Amniotic stem cell (primary cell): ENCODE data around the gene UNC79.

ENCODE experiments used
- DNase-seq: peaks from one replicate; lab custom pipeline; 2025; lab: John Stamatoyannopoulos, UW

UNC79 gene

GRCh38 chr14:93727917-93728650, 297.3 kb downstream of the UNC79 start:
- DNase-seq = no peak

- no peak for DNase-seq
Measured at GRCh38 chr14:93728651-93729016, 297.9 kb downstream of the UNC79 start.

DNA sequence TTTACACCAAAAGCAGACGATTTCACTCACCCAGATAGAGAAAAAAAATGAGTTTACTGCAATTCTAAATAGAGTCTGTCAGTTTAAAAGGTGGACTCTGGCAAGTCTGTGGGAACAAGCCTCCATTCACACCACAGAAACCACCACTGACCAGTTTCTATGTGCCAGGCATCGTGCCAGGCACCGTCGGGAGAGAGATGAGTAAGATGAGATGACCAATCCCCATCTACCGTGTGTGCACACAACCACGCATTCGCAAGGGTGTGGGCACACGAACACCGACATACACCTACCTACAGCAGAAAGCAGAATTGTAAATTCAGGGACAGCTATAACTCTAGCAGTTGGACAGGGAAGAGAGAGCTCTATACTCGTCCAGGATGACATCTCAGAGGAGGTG, 299.3 kb downstream of the UNC79 start:
- no peak for DNase-seq

- DNase-seq = no peak
Measured at GRCh38 chr14:93731753-93732152, 301.0 kb downstream of the UNC79 start.

DNA sequence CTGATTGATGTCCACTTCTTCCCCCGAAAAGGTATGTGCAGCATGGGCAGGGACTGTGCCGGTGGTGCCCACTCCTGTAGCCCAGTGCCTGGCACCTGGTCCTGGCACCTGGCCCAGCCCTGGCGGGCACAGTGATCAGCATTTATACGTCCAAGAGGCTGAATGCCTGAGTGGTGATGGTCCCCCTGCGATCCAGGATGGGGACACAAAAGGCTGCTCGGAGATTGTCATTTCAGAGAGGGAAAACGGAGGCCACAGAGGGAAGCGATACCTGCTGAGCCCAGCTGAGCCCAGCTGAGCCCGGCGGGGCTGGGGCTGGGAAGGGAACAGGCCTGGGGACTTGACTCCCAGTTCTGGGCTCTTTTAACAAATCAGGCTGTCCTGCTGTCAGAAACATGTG, 301.8 kb downstream of the UNC79 start:
- DNase-seq = no peak

DNA sequence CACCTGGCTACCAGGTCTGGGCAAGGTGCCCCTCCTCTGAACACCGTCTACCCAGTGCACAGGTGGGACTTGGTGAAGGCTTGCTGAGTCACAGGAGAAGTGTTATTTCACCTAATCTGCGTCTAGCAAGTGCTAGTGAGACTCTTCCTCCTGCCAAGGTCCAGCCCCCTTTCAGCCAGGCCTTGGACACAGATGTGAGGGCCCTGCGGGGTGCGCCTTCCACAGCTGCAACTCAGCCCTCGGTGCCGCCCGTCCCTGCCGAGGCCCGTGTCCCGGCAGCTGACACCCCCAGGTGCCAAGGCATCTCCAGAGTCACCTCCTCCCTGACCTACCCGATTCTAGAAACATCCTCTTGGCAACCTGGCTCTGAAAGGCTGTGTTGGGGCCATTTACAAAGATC, 302.5 kb downstream of the UNC79 start:
- DNase-seq = no peak

DNA sequence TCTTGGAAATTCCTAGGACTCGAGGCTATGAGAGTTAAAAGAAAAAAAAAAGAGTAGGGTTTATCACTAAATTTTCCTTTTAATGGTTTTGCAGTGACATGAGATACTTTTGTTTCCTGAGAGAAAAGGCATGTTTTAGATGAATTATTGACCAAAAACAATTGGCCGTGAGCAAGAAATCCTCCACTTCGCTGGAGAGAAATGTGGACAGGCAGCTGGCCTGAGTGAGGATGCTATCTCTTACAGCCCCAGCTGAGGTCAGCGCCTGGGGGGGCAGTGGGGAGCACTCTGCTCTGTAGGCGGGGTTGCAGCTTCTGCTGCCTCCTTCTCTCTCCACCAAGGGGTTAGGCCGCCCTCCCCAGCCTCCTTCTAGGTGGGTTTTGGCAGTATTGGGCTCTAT, 302.9 kb downstream of the UNC79 start:
- no peak for DNase-seq

DNA sequence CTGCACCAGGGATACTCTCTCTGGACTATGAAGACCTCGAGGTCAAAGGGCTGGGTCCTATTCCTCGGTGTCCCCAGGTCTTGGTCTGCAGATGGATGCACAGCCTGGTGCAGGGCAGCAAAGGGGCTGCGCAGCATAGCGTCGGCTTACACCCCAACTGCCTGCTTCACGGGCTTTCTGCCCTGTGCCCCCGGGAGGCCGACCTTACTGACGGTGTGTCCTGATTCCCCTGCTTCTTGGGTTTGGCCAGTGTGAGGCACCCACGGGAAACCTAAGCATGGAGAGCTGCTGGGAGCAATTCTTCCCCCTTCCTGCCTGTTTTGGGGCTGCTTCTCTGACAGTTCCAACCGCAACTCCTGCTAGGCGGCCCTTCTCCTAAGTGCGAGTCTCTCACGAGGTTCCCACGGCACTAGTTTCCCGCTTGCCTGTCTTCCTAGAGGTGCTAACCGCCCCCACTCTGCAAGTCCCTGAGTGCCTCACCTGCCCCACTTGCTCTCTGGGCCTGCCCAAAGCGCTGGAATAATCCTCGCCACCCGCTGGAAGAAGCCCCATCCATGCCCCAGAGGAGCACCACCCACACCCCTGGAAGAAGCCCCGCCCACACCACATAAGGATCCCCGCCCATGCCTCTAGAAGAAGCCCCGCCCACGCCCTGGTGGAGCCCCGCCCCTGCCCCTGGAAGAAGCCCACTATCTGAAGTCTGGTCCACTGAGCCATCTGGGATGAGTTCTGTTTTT, 303.5 kb downstream of the UNC79 start:
- no peak for DNase-seq

DNA sequence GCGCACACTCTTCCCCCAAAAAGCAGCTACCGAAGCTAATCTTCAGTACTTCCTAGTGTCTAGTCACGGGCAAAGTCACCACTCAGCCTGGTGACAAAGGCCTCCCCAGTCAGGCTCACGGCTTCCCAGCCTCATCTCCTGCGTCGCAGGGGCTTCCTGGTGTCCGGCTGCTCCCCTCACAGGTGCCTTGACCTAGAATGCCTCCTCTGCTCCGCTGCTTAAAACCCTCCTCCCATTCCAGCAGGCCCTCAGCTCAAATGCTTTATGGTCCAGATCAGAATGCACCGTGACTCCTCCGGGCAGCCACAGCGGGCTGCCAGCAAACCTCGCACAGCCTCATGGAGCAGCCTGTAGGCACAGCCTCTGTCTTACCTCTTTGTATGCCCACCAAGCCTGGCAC, 304.5 kb downstream of the UNC79 start:
- DNase-seq = no peak

DNA sequence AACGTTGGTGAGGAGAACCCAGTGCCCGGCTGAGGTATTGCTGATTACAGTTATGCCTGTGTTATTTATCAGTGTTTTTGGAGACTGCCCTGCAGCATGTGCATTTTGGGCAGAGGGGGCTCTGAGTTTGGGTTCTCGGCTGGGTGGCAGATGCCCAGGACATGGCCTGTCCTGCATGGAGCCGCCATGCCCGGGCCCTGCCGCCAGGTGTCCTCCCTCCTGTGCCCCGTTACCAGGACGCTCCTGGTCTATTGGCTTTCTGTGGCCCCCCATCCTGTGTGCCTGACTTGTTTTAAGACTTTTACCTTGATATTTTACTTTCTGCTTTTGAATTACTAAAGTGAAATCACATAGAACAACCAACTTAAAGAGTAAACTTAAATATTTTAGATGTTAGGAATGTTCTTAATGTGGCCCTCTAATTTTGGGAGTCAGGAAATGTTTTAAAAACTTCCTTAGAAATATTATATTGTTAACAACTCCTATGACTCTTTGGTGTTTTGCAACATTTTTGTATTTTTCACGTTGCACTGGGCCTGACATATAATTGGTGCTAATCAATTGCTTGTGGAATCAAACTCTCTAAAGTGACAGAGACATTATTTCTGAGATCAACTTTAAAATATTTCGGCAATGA, 305.8 kb downstream of the UNC79 start:
- no peak for DNase-seq

- no peak for DNase-seq
Measured at GRCh38 chr14:93737634-93738033, 306.9 kb downstream of the UNC79 start.

DNA sequence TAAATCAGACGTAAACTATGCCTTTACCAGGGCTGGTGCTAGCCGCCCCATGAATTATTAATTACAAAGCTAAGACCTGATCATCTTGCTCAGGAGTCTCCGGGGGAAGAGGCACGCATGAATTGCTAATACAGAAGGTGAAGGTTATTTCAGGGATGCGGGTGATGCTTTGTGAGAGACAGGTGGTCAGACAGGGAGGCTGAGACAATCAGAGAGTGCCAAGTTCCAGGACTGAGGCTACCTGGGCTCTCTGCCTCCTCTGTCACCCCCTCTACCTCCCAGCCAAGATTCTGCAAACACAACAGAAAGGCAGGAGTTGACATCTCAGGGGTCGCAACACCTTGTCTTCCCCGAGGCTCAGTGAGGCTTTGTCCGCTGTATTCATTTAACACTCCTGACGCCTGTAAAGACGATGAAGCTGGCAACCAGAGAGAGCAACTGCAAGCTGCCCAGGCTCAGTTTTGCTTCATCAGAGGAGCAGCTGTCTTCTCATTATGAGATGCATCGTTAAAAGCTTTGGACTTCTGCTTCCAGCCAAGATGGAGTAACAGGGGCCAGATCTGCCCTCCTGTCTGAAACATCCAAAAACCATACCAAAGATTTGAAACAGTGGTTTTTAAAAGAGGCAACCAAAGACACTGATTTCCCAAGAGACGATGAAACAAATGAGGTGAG, 311.0 kb downstream of the UNC79 start:
- DNase-seq = no peak

GRCh38 chr14:93742761-93743160, 312.0 kb downstream of the UNC79 start:
- no peak for DNase-seq

- DNase-seq = no peak
Measured at GRCh38 chr14:93743270-93744060, 312.7 kb downstream of the UNC79 start.

DNA sequence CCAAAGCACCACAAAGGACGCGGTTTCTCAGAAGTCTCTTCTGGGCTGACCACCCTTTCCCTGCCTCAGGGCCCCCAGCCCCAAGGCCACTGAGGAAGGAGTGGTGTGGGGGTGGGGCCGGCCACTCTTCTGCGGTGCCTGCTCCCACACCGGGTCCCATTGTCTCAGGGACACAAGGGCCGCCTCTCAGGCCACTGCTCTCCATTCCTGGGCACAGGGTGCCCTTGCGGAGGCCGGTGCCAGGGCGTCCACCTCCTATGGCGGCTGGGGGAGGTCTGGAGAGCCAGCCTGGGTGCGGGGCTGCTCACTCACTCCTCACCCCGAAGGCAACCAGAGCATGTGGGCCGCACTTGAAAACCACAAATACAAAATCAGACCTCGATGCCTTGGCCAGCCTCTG, 313.4 kb downstream of the UNC79 start:
- no peak for DNase-seq

GRCh38 chr14:93744876-93745275, 314.1 kb downstream of the UNC79 start:
- no peak for DNase-seq

DNA sequence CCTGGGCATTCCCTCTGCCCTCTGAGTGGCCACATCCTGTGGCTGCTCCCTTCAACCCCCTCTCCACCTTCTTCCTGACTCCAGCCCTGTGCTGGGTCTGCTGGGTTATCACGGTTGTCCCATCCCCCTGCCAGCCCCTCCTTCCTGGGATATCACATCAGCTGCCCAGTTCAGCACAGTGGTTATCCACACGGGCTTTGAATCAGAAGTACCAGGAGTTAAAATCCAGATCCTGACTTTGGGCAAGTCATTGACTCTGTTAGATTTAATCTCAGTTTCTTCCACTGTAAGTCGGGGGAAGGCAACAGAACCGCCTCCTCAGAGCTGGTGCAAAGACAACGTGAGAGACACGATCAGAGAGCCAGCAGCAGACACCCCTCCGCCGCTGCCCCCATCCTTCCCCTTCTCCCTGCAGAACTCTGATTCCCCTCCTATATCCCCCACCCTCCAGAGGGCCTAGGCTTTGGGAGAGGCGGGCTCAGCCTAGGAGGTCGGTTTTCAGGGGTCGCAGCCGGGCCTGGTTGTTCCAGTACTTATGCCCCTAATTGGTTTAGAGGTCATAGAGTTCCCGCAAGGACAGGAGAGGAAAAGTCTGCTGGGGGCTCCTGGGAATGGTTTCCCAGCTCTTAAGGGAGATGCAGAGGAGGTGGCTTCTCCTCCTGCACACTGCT, 315.0 kb downstream of the UNC79 start:
- DNase-seq = no peak

GRCh38 chr14:93747102-93747501, 316.4 kb downstream of the UNC79 start:
- no peak for DNase-seq

GRCh38 chr14:93747560-93747959, 316.8 kb downstream of the UNC79 start:
- no peak for DNase-seq

DNA sequence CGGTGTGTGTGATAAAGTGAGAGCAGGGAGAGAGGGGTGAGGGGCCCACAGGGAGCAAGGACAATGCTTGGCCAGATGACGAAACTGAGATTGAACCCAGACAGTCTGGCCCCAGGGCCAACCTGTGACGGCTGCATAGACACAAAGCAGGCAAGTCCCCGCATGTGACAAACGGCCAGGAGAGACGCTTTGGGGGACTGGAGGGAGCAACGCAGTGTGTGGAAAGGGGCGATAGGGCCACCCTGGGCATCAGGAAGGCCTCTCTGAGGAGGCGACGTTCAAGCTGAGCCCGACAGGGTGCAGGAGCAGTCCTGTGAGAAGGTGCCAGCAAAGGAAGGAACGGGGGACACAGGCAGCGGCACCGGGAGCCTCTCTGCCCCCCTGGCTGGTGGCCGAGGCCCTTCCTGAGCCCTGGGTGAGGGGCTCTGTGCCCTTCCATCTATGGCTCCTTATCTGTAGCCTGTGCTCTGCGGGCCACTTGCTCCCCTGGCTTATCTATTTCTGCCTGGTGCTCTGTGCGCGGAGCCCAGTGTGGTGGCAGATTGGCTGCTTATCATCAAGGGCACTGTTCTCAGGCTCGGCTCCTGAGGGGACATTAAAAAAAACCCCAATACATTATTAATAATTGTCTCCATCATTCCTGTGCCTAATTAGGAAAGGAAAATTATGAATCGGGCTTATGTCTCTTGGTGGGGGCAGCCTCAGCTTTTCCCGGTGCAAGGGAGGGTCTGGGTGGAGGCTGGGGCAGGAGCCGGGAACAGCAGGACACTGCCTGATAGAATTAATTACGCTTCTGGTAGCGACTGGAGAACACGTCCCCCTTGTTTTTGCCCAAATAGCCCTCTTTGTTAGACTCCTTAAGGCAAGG, 317.7 kb downstream of the UNC79 start:
- no peak for DNase-seq

DNA sequence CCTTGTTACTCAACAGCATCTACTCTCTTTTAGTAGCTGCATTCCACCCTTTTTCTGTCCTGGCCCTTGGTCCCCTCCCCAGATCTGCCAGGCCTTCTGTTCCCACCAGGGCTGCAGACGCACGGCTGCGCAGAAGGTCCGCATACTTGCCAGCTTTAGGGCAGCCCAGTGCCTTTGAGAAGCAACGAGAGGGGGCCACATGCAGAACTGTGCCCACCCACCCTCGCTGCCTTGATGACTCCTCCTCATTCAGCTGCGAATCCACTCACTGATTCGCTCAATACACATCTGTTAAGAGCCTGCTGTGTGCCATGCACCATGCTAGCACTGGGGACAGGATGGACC, 318.3 kb downstream of the UNC79 start:
- DNase-seq = no peak
